Subcutaneous abdominal adipose tissue (tissue), 5 donors: ENCODE data around the gene NAB2.
A peak's percentile ranks its signal among the peaks of the same experiment; 100 is the strongest.
"Not testable (repeated sequence)": the region's sequence is repeated elsewhere in the genome, so short reads cannot be mapped to it uniquely, and the experiment has no call there.

Experiments
- H3K27ac ChIP-seq: one replicate; pipeline ENCODE4 v1.7.0; 2013; ENCODE audit warnings: low read depth, mild to moderate bottlenecking, inconsistent platforms, low read length, moderate library complexity
- H3K27me3 ChIP-seq, 5 donors: one replicate each; pipeline ENCODE4 v1.7.0; 2013; ENCODE audit warnings: low read length in 5 of 5, inconsistent platforms in 1 of 5; ENCODE audit not compliant: control insufficient read depth in 5 of 5, insufficient read depth in 4 of 5
- H3K36me3 ChIP-seq, 5 donors: one replicate each; pipeline ENCODE4 v1.7.0; 2013; ENCODE audit warnings: low read length in 5 of 5; ENCODE audit not compliant: control insufficient read depth in 5 of 5, insufficient read depth in 5 of 5
- H3K4me1 ChIP-seq, 5 donors: one replicate each; pipeline ENCODE4 v1.7.0; 2013; ENCODE audit warnings: low read length in 5 of 5, mild to moderate bottlenecking in 3 of 5, moderate library complexity in 1 of 5; ENCODE audit not compliant: control insufficient read depth in 5 of 5, insufficient read depth in 5 of 5
- H3K4me3 ChIP-seq, 5 donors: one replicate each; pipeline ENCODE4 v1.7.0; 2013; ENCODE audit warnings: low read length in 5 of 5, low read depth in 1 of 5
- H3K9ac ChIP-seq, 5 donors: one replicate each; pipeline ENCODE4 v1.7.0; 2013; ENCODE audit warnings: low read length in 5 of 5, mild to moderate bottlenecking in 4 of 5, moderate library complexity in 3 of 5
- H3K9me3 ChIP-seq, 5 donors: one replicate each; pipeline ENCODE4 v1.7.0; 2013; ENCODE audit warnings: low read length in 5 of 5; ENCODE audit not compliant: control insufficient read depth in 5 of 5
- donor health status: healthy.
- donor health status: healthy.
- donor health status: healthy.
- donor health status: healthy.
- donor health status: healthy.

NAB2 gene

GRCh38 chr12:57048423-57049118 lies 40.3 kb upstream of the NAB2 start:
- no peak overlapping the region for H3K4me3 ChIP-seq
- no peak overlapping the region for H3K27ac ChIP-seq

GRCh38 chr12:57049119-57049446 lies 39.8 kb upstream of the NAB2 start:
- no peaks in the 10 kb centered on the region for H3K36me3 ChIP-seq
- peaks cover 0 to 16% (median 3%) of the 10 kb centered on the region in 5 donors for H3K27me3 ChIP-seq
- no peak overlapping the region for H3K4me3 ChIP-seq
- peaks cover 0 to 22% (median 2%) of the 10 kb centered on the region in 5 donors for H3K4me1 ChIP-seq
- H3K27ac ChIP-seq, result no peak overlapping the region
- no peak overlapping the region for H3K9ac ChIP-seq
- no peaks in the 10 kb centered on the region for H3K9me3 ChIP-seq

More at GRCh38 chr12:57048423-57049118, 40.3 kb upstream of the NAB2 start:
- H3K4me1 ChIP-seq, result peaks cover 0 to 22% (median 2%) of the 10 kb centered on the region in 5 donors
- no peaks in the 10 kb centered on the region for H3K9me3 ChIP-seq
- no peak overlapping the region for H3K9ac ChIP-seq
- H3K27me3 ChIP-seq, result peaks cover 0 to 16% (median 3%) of the 10 kb centered on the region in 5 donors
- no peaks in the 10 kb centered on the region for H3K36me3 ChIP-seq

GRCh38 chr12:57049890-57050289 lies 39.0 kb upstream of the NAB2 start, which contains the start of gene MYO1A:
Gene MYO1A (minus strand): TSS chr12:57050129. CDS start chr12:57048323, 1,806 bp downstream.
- Histone ChIP-seq H3K4me3 (no peak within 1 kb of the TSS), H3K4me1 (peaks cover 0 to 22% (median 2%) of the 10 kb centered on the region in 5 donors), H3K36me3 (no peaks in the 10 kb centered on the region), H3K9me3 (no peaks in the 10 kb centered on the region), H3K9ac (no peak within 1 kb of the TSS), H3K27me3 (peaks cover 0 to 16% (median 3%) of the 10 kb centered on the region in 5 donors), H3K27ac (no peak within 1 kb of the TSS)

GRCh38 chr12:57051011-57051410 lies 37.9 kb upstream of the NAB2 start:
- Histone ChIP-seq H3K27me3 (peaks cover 0 to 13% (median 3%) of the 10 kb centered on the region in 5 donors), H3K36me3 (no peaks in the 10 kb centered on the region), H3K9ac (no peak overlapping the region), H3K27ac (no peak overlapping the region), H3K9me3 (no peaks in the 10 kb centered on the region), H3K4me3 (no peak overlapping the region), H3K4me1 (peaks cover 0 to 19% (median 0%) of the 10 kb centered on the region in 5 donors)

GRCh38 chr12:57053146-57053545 lies 35.8 kb upstream of the NAB2 start:
- H3K27me3 ChIP-seq, H3K4me3 ChIP-seq, H3K27ac ChIP-seq, H3K36me3 ChIP-seq, H3K4me1 ChIP-seq, H3K9ac ChIP-seq, H3K9me3 ChIP-seq: not testable (repeated sequence)

- peaks cover 7 to 17% (median 13%) of the 10 kb centered on the region in 5 donors for H3K36me3 ChIP-seq
Observed at GRCh38 chr12:57053901-57054300, 35.0 kb upstream of the NAB2 start.

GRCh38 chr12:57055824-57056223 lies 33.1 kb upstream of the NAB2 start:
- no peaks in the 10 kb centered on the region for H3K27me3 ChIP-seq
- peaks cover 20 to 35% (median 29%) of the 10 kb centered on the region in 5 donors for H3K36me3 ChIP-seq
- H3K4me1 ChIP-seq, result no peaks in the 10 kb centered on the region
- H3K9ac ChIP-seq, result peak overlapping the region in 1 of 5 donors; percentile 40
- H3K4me3 ChIP-seq, result no peak overlapping the region
- no peaks in the 10 kb centered on the region for H3K9me3 ChIP-seq
- H3K27ac ChIP-seq, result no peak overlapping the region

More at GRCh38 chr12:57053901-57054300, 35.0 kb upstream of the NAB2 start:
- not testable (repeated sequence) for H3K4me1 ChIP-seq, H3K9me3 ChIP-seq, H3K27me3 ChIP-seq, H3K9ac ChIP-seq, H3K4me3 ChIP-seq, H3K27ac ChIP-seq

GRCh38 chr12:57057067-57057751 lies 31.7 kb upstream of the NAB2 start:
- H3K27me3 ChIP-seq, result no peaks in the 10 kb centered on the region
- H3K4me3 ChIP-seq, result no peak overlapping the region
- no peak overlapping the region for H3K27ac ChIP-seq
- H3K9me3 ChIP-seq, result no peaks in the 10 kb centered on the region
- no peaks in the 10 kb centered on the region for H3K4me1 ChIP-seq
- no peak overlapping the region for H3K9ac ChIP-seq
- H3K36me3 ChIP-seq, result peaks cover 20 to 35% (median 29%) of the 10 kb centered on the region in 5 donors

GRCh38 chr12:57058454-57058853 lies 30.5 kb upstream of the NAB2 start:
- Histone ChIP-seq H3K4me1 (no peaks in the 10 kb centered on the region), H3K9me3 (no peaks in the 10 kb centered on the region), H3K4me3 (no peak overlapping the region), H3K27me3 (no peaks in the 10 kb centered on the region), H3K36me3 (peaks cover 20 to 35% (median 29%) of the 10 kb centered on the region in 5 donors), H3K27ac (no peak overlapping the region), H3K9ac (no peak overlapping the region)

- no peaks in the 10 kb centered on the region for H3K9me3 ChIP-seq
- H3K36me3 ChIP-seq, result peaks cover 13 to 17% (median 15%) of the 10 kb centered on the region in 5 donors
- H3K9ac ChIP-seq, result no peak overlapping the region
- H3K4me3 ChIP-seq, result no peak overlapping the region
- H3K4me1 ChIP-seq, result no peaks in the 10 kb centered on the region
- no peak overlapping the region for H3K27ac ChIP-seq
- H3K27me3 ChIP-seq, result no peaks in the 10 kb centered on the region
Observed at GRCh38 chr12:57063991-57064685, 24.8 kb upstream of the NAB2 start.
